H9 (cell line): ENCODE data around the gene SLC24A4. TPM values are rescaled to one million over a fixed set of nuclear protein-coding genes. Genes with fewer than 3 reads are reported as not detected.

ENCODE experiments used
- DNase-seq: peaks from one replicate; pipeline ENCODE4 v3.0.0-alpha.2; 2017
- H2AFZ ChIP-seq: one replicate; pipeline ENCODE4 v1.6.1; 2013; ENCODE audit warnings: mild to moderate bottlenecking, low read length, control low read depth, moderate library complexity
- H2AK5ac ChIP-seq: 2 replicates; pipeline ENCODE4 v1.6.1; 2013; ENCODE audit warnings: low read length, control low read depth, mixed read lengths; ENCODE audit not compliant: insufficient read length
- H2BK120ac ChIP-seq: one replicate; pipeline ENCODE4 v1.6.1; 2013; ENCODE audit warnings: low read depth, mild to moderate bottlenecking, low read length, control low read depth, inconsistent platforms; ENCODE audit not compliant: poor library complexity, severe bottlenecking
- H2BK12ac ChIP-seq: 2 replicates; pipeline ENCODE4 v1.6.1; 2013; ENCODE audit warnings: low read length, control low read depth, mixed read lengths, low read depth; ENCODE audit not compliant: insufficient read length
- H2BK15ac ChIP-seq: 2 replicates; pipeline ENCODE4 v1.6.1; 2013; ENCODE audit warnings: low read depth, low read length, control low read depth
- H2BK20ac ChIP-seq: one replicate; pipeline ENCODE4 v1.6.1; 2013; ENCODE audit warnings: low read depth, mild to moderate bottlenecking, low read length, control low read depth, inconsistent platforms; ENCODE audit not compliant: poor library complexity, severe bottlenecking
- H2BK5ac ChIP-seq: 2 replicates; pipeline ENCODE4 v1.6.1; 2013; ENCODE audit warnings: low read length, control low read depth, mixed read lengths; ENCODE audit not compliant: insufficient read length
- H3K14ac ChIP-seq: 2 replicates; pipeline ENCODE4 v1.6.1; 2013; ENCODE audit warnings: low read length, control low read depth; ENCODE audit not compliant: insufficient read depth
- H3K18ac ChIP-seq: 2 replicates; pipeline ENCODE4 v1.6.1; 2013; ENCODE audit warnings: low read depth, mild to moderate bottlenecking, mixed read lengths, low read length, control low read depth; ENCODE audit not compliant: insufficient read length
- H3K23ac ChIP-seq: 2 replicates; pipeline ENCODE4 v1.6.1; 2013; ENCODE audit warnings: low read length, control low read depth, mixed read lengths, low read depth; ENCODE audit not compliant: insufficient read length
- H3K23me2 ChIP-seq: 2 replicates; pipeline ENCODE4 v1.6.1; 2013; ENCODE audit warnings: low read depth, mild to moderate bottlenecking, mixed read lengths, low read length, control low read depth; ENCODE audit not compliant: insufficient read length, poor library complexity, severe bottlenecking
- H3K27ac ChIP-seq: 2 replicates; pipeline ENCODE4 v1.5.1; 2013; ENCODE audit warnings: low read length, control low read depth, mixed read lengths, low read depth; ENCODE audit not compliant: insufficient read length
- H3K27me3 ChIP-seq: 2 replicates; pipeline ENCODE4 v1.6.1; 2013; ENCODE audit warnings: low read length, control low read depth, inconsistent platforms; ENCODE audit not compliant: insufficient read depth
- H3K4ac ChIP-seq: 2 replicates; pipeline ENCODE4 v1.6.1; 2013; ENCODE audit warnings: low read depth, mild to moderate bottlenecking, control low read depth, inconsistent platforms, low read length, moderate library complexity
- H3K4me1 ChIP-seq: 2 replicates; pipeline ENCODE4 v1.6.1; 2013; ENCODE audit warnings: low read length, control low read depth, inconsistent platforms; ENCODE audit not compliant: insufficient read depth
- H3K4me2 ChIP-seq: 2 replicates; pipeline ENCODE4 v1.6.1; 2013; ENCODE audit warnings: low read length, control low read depth, mixed read lengths; ENCODE audit not compliant: insufficient read length, insufficient read depth
- H3K56ac ChIP-seq: 2 replicates; pipeline ENCODE4 v1.6.1; 2013; ENCODE audit warnings: low read depth, mild to moderate bottlenecking, mixed read lengths, low read length, control low read depth; ENCODE audit not compliant: insufficient read length
- H3K79me1 ChIP-seq: 2 replicates; pipeline ENCODE4 v1.6.1; 2013; ENCODE audit warnings: low read depth, mild to moderate bottlenecking, moderate library complexity, low read length, control low read depth, inconsistent platforms; ENCODE audit not compliant: insufficient read depth, poor library complexity, severe bottlenecking
- H3K79me2 ChIP-seq: 2 replicates; pipeline ENCODE4 v1.6.1; 2013; ENCODE audit warnings: low read length, control low read depth, inconsistent platforms; ENCODE audit not compliant: insufficient read depth
- H3K9ac ChIP-seq: 2 replicates; pipeline ENCODE4 v1.6.1; 2013; ENCODE audit warnings: low read length, control low read depth, mixed read lengths; ENCODE audit not compliant: insufficient read length; ENCODE audit errors: extremely low read depth
- H3K9me3 ChIP-seq: one replicate; pipeline ENCODE4 v1.6.1; 2013; ENCODE audit warnings: low read depth, low read length, inconsistent platforms; ENCODE audit not compliant: control insufficient read depth
- H3T11ph ChIP-seq: one replicate; pipeline ENCODE4 v1.6.1; 2013; ENCODE audit warnings: mild to moderate bottlenecking, low read length, control low read depth, inconsistent platforms
- H4K20me1 ChIP-seq: one replicate; pipeline ENCODE4 v1.6.1; 2013; ENCODE audit not compliant: control insufficient read depth, insufficient read length, insufficient read depth
- H4K5ac ChIP-seq: 2 replicates; pipeline ENCODE4 v1.6.1; 2013; ENCODE audit warnings: low read depth, mild to moderate bottlenecking, mixed read lengths, low read length, control low read depth; ENCODE audit not compliant: insufficient read length
- H4K8ac ChIP-seq: replicated peaks from 2 replicates; pipeline ENCODE4 v1.6.1; 2013; ENCODE audit warnings: low read length, control low read depth, mixed read lengths, low read depth; ENCODE audit not compliant: insufficient read length
- H4K91ac ChIP-seq: 2 replicates; pipeline ENCODE4 v1.6.1; 2013; ENCODE audit warnings: low read depth, mild to moderate bottlenecking, moderate library complexity, mixed read lengths, low read length, control low read depth; ENCODE audit not compliant: insufficient read length
- H3K27ac Mint-ChIP-seq, 3 experiments: 2 replicates in 2 of 3; 3 replicates in 1 of 3; pipeline ENCODE4 v1.8.0; 2020 to 2021; ENCODE audit warnings: mixed read lengths in 3 of 3, mild to moderate bottlenecking in 1 of 3, moderate library complexity in 1 of 3
- H3K27me3 Mint-ChIP-seq: 2 replicates; pipeline ENCODE4 v1.8.0; 2021; ENCODE audit warnings: low read depth, mild to moderate bottlenecking, moderate library complexity, mixed read lengths
- H3K36me3 Mint-ChIP-seq, 3 experiments: 2 replicates in 2 of 3; 3 replicates in 1 of 3; pipeline ENCODE4 v1.8.0; 2020 to 2021; ENCODE audit warnings: low read depth in 3 of 3, mixed read lengths in 3 of 3; ENCODE audit not compliant: insufficient read depth in 1 of 3
- H3K4me1 Mint-ChIP-seq, 2 experiments: 2 replicates each; pipeline ENCODE4 v1.8.0; 2020; ENCODE audit warnings: mixed read lengths in 2 of 2
- H3K4me3 Mint-ChIP-seq, 2 experiments: 2 replicates in 1 of 2; 3 replicates in 1 of 2; pipeline ENCODE4 v1.8.0; 2020 to 2021; ENCODE audit warnings: mild to moderate bottlenecking in 2 of 2, mixed read lengths in 2 of 2, moderate library complexity in 1 of 2
- H3K9me3 Mint-ChIP-seq, 2 experiments: 2 replicates in 1 of 2; 3 replicates in 1 of 2; pipeline ENCODE4 v1.8.0; 2020; ENCODE audit warnings: mild to moderate bottlenecking in 2 of 2, mixed read lengths in 2 of 2, moderate library complexity in 1 of 2
- CTCF ChIP-seq: fragments of 200-600 bp; sonication (generic); conservative IDR thresholded peaks from 3 replicates; pipeline ENCODE4 v1.8.0; 2021; ENCODE audit warnings: antibody characterized with exemption, mild to moderate bottlenecking
- WGBS: extraction: QIAGEN DNeasy Blood & Tissue Kit; methylation state at CpG from one replicate; pipeline ENCODE4 v1.1.7; 2013; ENCODE audit warnings: missing lambda C conversion rate, low lambda C conversion rate, mixed read lengths; ENCODE audit not compliant: insufficient read length; ENCODE audit errors: extremely low coverage; 5-methylcytosine and 5-hydroxymethylcytosine counted together
- total RNA-seq: library from RNA; stranded (reverse); gene quantifications from 2 replicates; pipeline ENCODE4 v1.2.1, GENCODE V29; 2021

SLC24A4 gene
- total RNA-seq, 1 experiment from 2014 or later = 0.24 TPM

- no peaks in the 10 kb centered on the region; a peak in 1 of 7 replicates for H3K36me3 Mint-ChIP-seq
These were observed 184.3 kb downstream of the SLC24A4 start for GRCh38 chr14:92507174-92507768.

More at GRCh38 chr14:92507174-92507768, 184.3 kb downstream of the SLC24A4 start:
- Histone ChIP-seq H4K91ac (no peak overlapping the region), H3K23ac (no peak overlapping the region), H2BK12ac (no peak overlapping the region), H3K23me2 (no peaks in the 10 kb centered on the region), H2AK5ac (no peak overlapping the region), H4K5ac (no peak overlapping the region), H2BK20ac (no peak overlapping the region), H2BK15ac (no peak overlapping the region), H3K4me2 (no peak overlapping the region), H4K20me1 (no peaks in the 10 kb centered on the region), H2BK120ac (no peak overlapping the region), H3K14ac (no peak overlapping the region), H3K4me1 (no peaks in the 10 kb centered on the region), H4K8ac (no peak overlapping the region), H3K27ac (no peak overlapping the region), H2BK5ac (no peak overlapping the region), H3K9me3 (no peaks in the 10 kb centered on the region), H2AFZ (no peak overlapping the region), H3K79me2 (no peaks in the 10 kb centered on the region), H3K27me3 (no peaks in the 10 kb centered on the region), H3K18ac (no peak overlapping the region), H3K9ac (no peak overlapping the region), H3T11ph (no peak overlapping the region), H3K56ac (no peak overlapping the region), H3K4ac (no peak overlapping the region), H3K79me1 (no peaks in the 10 kb centered on the region)
- Mint-ChIP-seq H3K27ac (no peak overlapping the region), H3K9me3 (no peaks in the 10 kb centered on the region), H3K27me3 (peaks cover 14% of the 10 kb centered on the region), H3K4me3 (no peak overlapping the region), H3K4me1 (peaks cover 12 to 13% of the 10 kb centered on the region in 2 experiments)
- TF ChIP-seq CTCF = no peak
- WGBS = no CpG with 5 or more reads among the region's 4 CpGs
- DNase-seq = no peak
